Loucy (cell line): Measurements from ENCODE around the gene NECAP2.

Source experiments
- CTCF ChIP-seq: fragments of 200-600 bp; sonication (generic); conservative IDR thresholded peaks from 2 replicates; pipeline ENCODE4 v1.5.1; 2014; ENCODE audit warnings: mild to moderate bottlenecking, antibody characterized with exemption, low read length
- EZH2phosphoT487 ChIP-seq: fragments of 200-600 bp; IDR thresholded peaks from 2 replicates; pipeline ENCODE4 v1.6.1; 2018; ENCODE audit warnings: antibody characterized with exemption, mild to moderate bottlenecking, moderate library complexity, borderline replicate concordance

DNA sequence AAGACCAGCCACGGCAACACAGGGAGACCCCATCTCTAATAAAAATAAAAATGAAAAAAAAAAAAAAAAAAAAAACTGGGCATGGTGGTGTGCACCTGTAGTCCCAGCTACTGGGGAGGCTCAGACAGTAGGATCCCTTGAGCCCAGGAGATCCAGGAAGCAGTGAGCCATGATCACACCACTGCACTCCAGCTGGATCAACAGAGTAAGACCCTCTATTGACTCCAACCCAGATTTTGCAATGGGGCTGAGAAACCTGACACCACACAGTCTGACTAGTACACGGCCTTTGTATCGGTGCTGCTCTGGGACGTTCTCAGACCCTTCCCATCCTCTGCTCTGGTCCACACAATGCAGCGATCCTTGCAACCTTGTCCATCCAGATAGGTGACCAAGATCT lies 35.1 kb upstream of the NECAP2 start:
- TF ChIP-seq CTCF (no peak), EZH2phosphoT487 (no peak)
